Measurements from ENCODE around the gene SPATA6.
A peak's percentile ranks its signal among the peaks of the same experiment; 100 is the strongest.
"Not testable (repeated sequence)": the region's sequence is repeated elsewhere in the genome, so short reads cannot be mapped to it uniquely, and the experiment has no call there.

Gene SPATA6

DNA sequence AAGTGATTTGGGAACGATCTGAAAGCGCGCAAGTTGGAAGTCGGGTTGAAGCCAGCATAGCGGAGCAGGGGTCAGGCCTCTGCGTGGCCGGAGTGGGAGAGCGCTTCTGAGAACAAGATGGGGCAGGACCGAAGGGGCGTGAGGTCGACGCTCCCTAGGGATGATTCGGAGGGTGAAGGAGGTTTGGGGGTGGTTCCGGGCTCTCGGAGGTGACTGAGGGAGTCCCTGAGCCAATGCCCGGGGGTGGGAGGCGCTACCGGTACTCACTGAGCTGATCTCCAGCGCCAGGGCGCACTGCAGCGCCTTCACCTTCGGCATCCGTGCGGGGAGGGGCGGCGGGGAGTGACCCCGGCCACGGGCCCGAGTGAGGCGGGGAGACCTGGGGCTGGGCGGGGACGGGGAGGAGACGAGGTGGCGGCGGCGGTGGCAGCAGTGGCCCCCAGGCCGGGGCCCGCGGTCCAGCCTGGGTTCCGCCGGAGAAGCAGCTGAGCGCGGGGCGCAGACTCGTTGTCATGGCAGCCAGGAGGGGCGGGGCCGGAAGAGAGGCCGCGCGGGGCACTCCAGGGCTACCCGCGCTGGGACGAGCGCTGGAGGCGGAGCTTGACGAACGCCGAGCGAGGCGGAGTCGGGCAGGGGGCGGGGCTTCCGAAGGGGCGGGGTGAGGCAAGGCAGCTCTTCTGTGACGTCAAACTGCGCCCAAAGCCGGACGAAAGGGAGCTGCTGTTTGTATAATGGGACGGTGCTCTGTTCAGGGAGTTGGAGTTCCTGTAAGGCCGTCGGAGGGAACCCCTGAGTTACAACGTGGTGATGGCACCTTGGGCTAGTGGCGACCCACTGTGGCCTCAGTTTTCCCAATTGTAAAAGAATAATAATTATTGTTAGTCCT lies at the start of gene SPATA6:
TSS of gene SPATA6 (minus strand) at position 514 of the 886 bp plus-strand sequence. CDS start at position 318, 196 bp downstream.
- peaks cover 4% of the 10 kb centered on the region for H3K9me3 Mint-ChIP-seq
- H3K4me3 Mint-ChIP-seq, result peak within 1 kb of the TSS; percentile 88
- peak within 1 kb of the TSS; percentile 90 for H3K27ac Mint-ChIP-seq
- peak; percentile 95 for ATAC-seq
- peak; percentile 62 to 89 for DNase-seq (ENCODE audit: low spot score in 2 of 2)
- peaks cover 23% of the 10 kb centered on the region for H3K4me1 Mint-ChIP-seq
- no peaks in the 10 kb centered on the region for H3K36me3 Mint-ChIP-seq

DNA sequence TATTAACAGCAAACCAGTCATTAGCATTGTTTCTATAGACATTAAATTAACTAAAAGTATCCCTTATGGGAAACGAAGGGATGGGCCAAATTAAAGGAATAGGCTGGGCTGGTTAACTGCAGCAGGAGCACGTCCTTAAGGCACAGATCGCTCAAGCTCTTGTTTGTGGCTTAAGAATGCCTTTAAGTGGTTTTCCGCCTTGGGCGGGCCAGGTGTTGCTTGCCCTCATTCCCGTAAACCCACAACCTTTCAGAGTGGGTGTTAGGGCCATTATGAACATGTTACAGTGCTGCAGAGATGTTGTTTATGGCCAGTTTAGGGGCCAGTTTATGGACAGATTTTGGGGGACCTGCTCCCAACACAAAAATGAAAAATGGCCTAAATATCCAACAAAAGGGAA lies 47.9 kb upstream of the SPATA6 start:
- not testable (repeated sequence) for H3K27ac Mint-ChIP-seq; H3K4me3 Mint-ChIP-seq; DNase-seq (ENCODE audit: low spot score in 2 of 2); H3K36me3 Mint-ChIP-seq; H3K4me1 Mint-ChIP-seq; ATAC-seq; H3K9me3 Mint-ChIP-seq

DNA sequence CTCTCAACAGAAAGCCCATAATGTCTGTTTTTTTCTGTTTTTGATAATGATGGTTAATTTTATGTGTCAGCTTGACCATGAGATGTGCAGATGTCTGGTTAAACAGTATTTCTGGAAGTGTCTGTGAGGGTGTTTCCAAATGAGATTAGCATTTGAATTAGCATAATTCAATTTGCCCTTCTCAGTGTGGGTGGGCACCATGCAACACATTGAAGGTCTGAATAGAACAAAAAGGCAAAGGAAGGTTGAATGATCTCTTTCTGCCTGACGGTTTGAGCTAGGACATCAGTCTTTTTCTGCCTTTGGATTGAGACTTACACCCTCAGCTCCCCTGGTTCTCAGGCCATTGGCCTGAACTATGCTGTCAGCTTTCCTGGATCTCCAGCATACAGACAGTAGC lies 34.9 kb upstream of the SPATA6 start:
- H3K27ac Mint-ChIP-seq, result no peak overlapping the region
- H3K4me1 Mint-ChIP-seq, result no peaks in the 10 kb centered on the region
- DNase-seq (ENCODE audit: low spot score in 2 of 2) (no peak), ATAC-seq (no peak)
- H3K4me3 Mint-ChIP-seq, result no peak overlapping the region
- H3K9me3 Mint-ChIP-seq, result peaks cover 2% of the 10 kb centered on the region
- no peaks in the 10 kb centered on the region for H3K36me3 Mint-ChIP-seq

DNA sequence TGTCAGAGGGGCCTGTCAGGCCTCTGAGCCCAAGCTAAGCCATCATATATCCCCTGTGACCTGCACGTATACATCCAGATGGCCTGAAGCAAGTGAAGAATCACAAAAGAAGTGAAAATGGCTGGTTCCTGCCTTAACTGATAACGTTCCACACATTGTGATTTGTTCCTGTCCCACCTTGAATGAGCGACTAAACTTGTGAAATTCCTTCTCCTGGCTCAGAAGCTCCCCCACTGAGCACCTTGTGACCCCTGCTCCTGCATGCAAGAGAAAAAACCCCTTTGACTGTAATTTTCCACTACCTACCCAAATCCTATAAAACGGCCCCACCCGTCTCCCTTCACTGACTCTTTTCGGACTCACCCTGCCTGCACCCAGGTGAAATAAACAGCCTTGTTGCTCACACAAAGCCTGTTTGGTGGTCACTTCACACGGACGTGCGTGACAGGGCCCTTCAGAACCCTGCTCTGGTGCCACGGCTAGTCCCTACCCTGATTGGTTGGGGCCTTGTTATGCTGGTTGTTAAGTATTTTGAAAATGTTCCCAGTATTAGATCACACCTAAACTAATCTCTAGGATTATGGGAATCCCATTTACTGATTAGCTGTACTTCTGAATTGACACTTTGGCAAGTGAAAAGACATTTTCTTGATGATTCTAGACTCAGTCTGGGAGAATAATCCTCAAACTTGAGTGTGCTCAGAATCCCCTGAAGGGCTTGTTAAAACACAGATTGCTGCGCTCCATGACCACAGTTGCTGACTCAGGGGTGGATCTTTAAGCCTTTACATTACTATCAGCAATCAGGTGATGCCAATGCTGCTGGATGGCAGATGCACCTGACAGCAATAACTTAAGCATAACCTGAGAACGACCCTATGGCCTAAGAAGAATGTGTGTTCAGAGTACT lies 28.8 kb upstream of the SPATA6 start:
- ATAC-seq, result no peak

DNA sequence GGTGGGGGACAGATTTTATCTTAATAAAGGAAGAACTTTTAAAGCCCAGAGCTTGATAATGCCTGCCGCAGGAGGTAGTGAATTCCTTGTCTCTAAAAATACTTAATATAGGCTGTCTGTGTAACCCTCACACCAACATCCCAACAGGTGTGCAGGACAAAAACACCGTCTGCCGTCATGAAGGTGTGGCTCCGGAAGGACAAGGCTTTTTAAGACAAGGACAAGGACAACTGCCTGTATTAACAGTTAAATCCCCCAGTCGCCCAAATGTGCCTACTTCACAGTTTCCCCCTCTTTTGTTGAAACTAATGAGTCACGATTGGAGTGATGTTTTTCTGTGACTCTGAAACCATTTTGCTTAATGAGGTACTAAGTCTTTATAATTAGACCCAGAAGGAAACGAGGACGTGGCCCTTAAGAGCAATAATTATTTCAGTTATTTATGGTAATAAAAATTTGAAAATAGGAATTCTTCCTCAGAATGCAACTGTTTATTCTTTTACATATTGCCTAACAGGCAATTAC lies 27.3 kb upstream of the SPATA6 start:
- no peaks in the 10 kb centered on the region for H3K4me1 Mint-ChIP-seq
- H3K27ac Mint-ChIP-seq, result no peak overlapping the region
- no peak for ATAC-seq

More for the DNA sequence above, 28.8 kb upstream of the SPATA6 start:
- H3K4me3 Mint-ChIP-seq, result no peak overlapping the region
- no peak for DNase-seq (ENCODE audit: low spot score in 2 of 2)
- no peaks in the 10 kb centered on the region for H3K36me3 Mint-ChIP-seq
- no peaks in the 10 kb centered on the region for H3K9me3 Mint-ChIP-seq
- no peak overlapping the region for H3K27ac Mint-ChIP-seq
- H3K4me1 Mint-ChIP-seq, result no peaks in the 10 kb centered on the region

DNA sequence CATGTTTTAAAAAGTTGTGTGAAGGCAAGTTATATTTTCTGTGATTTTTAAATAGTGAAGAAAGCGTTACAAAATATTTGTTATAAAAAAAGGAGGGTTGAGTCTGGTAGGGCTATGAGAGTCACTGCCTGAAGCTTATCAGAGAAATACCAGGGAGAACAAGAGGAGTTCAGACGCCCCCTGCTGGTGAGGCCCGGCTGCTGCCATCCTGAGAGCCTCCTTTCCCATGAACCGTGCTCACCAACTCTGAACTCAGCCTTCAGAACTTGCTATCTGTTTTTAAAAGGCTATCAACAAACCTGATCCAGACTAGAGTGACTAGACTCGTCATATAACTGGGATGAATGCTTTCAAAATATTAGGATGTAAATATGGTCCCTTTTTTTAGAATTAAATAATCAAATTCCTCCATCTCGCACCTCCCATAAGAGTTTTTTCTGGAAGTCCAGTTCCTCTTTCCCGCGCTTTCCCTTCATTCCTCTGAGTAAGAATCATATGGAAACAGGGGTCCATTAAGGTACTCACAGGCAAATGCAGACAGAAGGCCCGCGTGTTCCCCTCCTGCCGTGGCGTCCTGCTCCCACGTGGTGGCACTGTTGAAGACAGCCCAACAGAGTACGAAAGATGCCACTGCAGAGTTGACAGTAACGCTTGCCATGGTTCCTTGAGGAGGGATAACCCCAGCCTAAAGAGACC lies 26.2 kb upstream of the SPATA6 start:
- DNase-seq (ENCODE audit: low spot score in 2 of 2), result peak; percentile 38 to 75
- no peaks in the 10 kb centered on the region for H3K9me3 Mint-ChIP-seq
- H3K27ac Mint-ChIP-seq, result no peak overlapping the region
- no peaks in the 10 kb centered on the region for H3K4me1 Mint-ChIP-seq
- peak; percentile 74 for ATAC-seq
- no peaks in the 10 kb centered on the region for H3K36me3 Mint-ChIP-seq
- no peak overlapping the region for H3K4me3 Mint-ChIP-seq

More for the DNA sequence above, 27.3 kb upstream of the SPATA6 start:
- Mint-ChIP-seq H3K36me3 (no peaks in the 10 kb centered on the region), H3K9me3 (no peaks in the 10 kb centered on the region), H3K4me3 (no peak overlapping the region)
- DNase-seq (ENCODE audit: low spot score in 2 of 2), result no peak

DNA sequence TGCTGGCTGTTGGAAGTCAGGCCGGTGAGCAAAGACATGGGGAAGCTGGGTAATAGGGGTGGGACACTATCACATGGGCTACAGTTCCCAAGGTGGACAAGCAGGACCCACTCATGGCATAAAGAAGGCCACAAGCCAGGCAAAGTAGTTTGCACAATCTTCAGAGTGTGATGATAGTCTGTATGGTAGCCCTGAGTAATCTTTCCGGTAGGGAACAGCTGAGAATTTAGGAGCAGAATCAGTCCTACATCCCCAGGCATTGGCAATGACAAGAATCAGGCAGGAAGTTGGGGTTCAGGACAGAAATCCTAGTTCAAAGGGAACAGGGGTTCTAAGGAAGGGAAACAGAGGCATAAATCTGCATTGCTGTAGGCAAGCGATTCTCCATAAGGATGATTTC lies 23.9 kb upstream of the SPATA6 start:
- no peak overlapping the region for H3K27ac Mint-ChIP-seq
- ATAC-seq, result no peak
- H3K36me3 Mint-ChIP-seq, result no peaks in the 10 kb centered on the region
- H3K4me1 Mint-ChIP-seq, result no peaks in the 10 kb centered on the region
- H3K4me3 Mint-ChIP-seq, result no peak overlapping the region
- DNase-seq (ENCODE audit: low spot score in 2 of 2), result no peak
- H3K9me3 Mint-ChIP-seq, result no peaks in the 10 kb centered on the region

DNA sequence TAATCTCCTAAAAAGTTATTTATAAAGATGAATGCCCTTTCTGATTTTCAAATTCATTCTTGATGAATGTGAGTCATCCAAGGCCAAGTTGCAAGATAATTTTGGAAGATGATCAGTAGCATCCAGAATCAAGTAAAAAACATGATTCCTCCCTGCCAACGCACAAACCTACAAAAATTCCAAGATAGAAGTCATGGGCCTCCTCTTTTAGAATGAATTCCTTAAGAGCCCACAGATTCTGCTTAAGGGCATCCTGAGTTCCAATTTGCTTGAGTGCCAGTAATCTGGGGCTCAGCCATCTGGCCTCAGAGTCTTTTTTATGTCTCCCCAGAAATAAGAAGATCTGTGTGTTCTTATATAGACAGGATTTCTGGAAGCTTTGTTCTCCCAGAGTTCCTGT lies 23.2 kb upstream of the SPATA6 start:
- Mint-ChIP-seq H3K27ac (no peak overlapping the region), H3K4me3 (no peak overlapping the region), H3K4me1 (no peaks in the 10 kb centered on the region), H3K36me3 (no peaks in the 10 kb centered on the region), H3K9me3 (no peaks in the 10 kb centered on the region)
- no peak for ATAC-seq
- no peak for DNase-seq (ENCODE audit: low spot score in 2 of 2)

DNA sequence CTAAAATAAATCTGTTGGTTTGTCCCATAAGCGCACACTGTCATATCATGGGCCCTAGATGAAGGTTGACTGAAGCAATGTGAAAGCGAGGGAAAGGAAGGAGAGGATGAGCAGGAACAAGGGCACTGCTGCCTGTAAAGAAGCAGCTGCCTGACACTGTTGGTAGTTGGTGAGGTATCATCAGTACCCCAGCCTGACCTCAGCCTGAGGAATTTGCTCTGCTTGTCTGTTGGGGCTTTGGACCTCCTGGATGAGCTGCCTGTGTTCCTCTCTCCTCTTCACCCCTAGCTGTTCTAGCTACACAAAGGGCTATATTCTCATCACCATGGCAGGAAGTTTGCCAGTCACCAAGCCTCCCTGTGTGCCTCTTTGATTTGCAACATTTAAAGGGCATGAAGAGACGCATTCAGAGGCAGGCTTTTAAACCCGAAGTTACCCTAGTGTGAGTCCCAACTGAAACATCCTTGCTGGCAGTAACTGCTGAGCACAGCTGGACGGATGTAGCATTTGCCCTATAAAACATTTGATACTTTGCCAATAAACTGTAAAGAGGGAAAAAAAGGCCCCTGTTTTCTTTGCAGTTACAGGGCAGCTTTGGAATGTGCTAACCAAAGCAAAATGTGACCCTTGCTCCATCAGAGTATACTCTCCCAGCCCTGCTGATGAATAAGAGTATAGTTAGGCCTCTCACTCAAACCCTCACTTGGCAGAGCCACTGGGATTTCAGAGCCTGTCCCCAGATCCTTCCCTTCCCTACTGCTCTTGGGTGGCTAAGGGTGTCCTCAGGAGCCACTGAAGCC lies 22.2 kb upstream of the SPATA6 start:
- Mint-ChIP-seq H3K4me1 (no peaks in the 10 kb centered on the region), H3K4me3 (no peak overlapping the region), H3K36me3 (no peaks in the 10 kb centered on the region), H3K27ac (no peak overlapping the region), H3K9me3 (no peaks in the 10 kb centered on the region)
- DNase-seq (ENCODE audit: low spot score in 2 of 2) (no peak), ATAC-seq (no peak)

DNA sequence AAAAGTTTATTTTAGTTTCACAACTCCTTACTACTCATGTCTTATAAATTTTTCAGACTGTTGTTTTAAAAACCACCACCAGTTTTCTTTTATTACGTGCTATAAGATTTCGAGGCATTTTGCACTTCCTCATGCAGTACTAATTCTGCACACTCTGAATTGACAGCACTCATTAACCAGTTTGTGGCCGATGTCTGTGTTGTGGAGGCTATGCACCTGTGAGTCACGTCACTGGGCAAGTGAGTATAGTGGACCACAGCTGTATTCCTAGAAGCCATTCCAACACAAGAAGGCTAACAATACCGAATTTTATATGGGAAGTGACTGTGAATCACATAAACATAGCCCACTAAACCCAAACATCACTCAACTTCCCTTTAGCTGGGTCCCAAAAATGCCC lies 21.0 kb upstream of the SPATA6 start:
- Mint-ChIP-seq H3K27ac (no peak overlapping the region), H3K36me3 (no peaks in the 10 kb centered on the region), H3K4me3 (no peak overlapping the region), H3K4me1 (no peaks in the 10 kb centered on the region), H3K9me3 (no peaks in the 10 kb centered on the region)
- DNase-seq (ENCODE audit: low spot score in 2 of 2) (no peak), ATAC-seq (no peak)

DNA sequence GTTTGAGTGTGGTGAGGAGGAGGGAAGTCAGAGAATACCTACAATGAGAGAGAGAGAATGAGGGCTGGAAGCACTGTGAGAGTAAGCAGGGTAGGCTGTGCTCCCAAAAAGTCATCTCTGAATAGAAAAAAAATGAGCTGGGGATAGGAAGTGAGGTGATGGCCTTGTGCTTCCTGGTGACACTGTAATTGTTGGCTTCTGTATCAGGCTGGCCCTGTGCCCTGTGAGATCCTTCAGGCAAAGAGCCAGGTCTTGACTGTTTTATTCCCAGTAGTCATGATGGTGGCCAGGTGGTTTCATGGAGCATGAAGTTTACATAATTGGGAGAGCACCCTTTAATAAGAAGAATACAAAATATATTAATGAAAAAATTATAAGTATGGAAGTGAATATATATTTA lies 20.4 kb upstream of the SPATA6 start:
- H3K4me1 Mint-ChIP-seq, result no peaks in the 10 kb centered on the region
- no peaks in the 10 kb centered on the region for H3K36me3 Mint-ChIP-seq
- ATAC-seq (no peak), DNase-seq (ENCODE audit: low spot score in 2 of 2) (no peak)
- no peaks in the 10 kb centered on the region for H3K9me3 Mint-ChIP-seq
- no peak overlapping the region for H3K27ac Mint-ChIP-seq
- no peak overlapping the region for H3K4me3 Mint-ChIP-seq

DNA sequence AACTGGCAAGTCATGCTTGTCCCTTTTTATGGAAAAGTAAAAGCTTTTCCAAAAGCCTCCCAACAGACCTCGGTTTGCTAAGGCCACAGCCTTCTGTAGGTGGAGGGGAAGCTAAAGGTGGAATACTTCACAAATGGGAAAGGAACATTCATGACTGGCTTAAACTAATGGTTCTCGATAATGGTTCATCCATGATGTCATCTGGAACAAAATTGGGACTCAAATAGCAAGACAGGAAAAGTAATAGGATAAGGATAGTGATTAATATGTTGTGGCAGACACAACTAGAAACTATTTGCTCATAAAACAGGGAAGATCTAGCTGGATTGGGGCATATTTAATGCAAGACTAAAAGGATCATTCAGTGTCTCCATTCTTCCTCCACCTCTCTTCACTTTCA lies 16.7 kb upstream of the SPATA6 start:
- DNase-seq (ENCODE audit: low spot score in 2 of 2), result no peak
- H3K27ac Mint-ChIP-seq, result no peak overlapping the region
- no peaks in the 10 kb centered on the region for H3K36me3 Mint-ChIP-seq
- H3K9me3 Mint-ChIP-seq, result no peaks in the 10 kb centered on the region
- H3K4me1 Mint-ChIP-seq, result no peaks in the 10 kb centered on the region
- no peak overlapping the region for H3K4me3 Mint-ChIP-seq
- no peak for ATAC-seq

DNA sequence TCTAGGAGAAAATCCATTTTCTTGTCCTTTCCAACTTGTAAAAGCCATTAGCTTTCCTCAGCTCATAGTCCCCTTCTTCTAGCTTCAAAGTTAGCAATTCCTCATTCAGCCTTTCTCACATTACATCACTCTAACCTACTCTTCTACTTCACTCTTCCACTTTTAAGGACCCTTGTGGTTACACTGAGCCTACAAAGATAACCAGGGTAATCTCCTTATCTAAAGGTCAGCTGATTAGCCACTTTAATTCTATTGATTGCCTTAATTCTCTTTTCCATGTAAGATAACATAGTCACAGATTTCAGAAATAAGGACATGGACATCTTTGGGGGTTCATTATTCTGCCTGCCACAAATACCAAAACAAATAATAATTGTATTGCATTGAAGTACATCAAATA lies 8.5 kb upstream of the SPATA6 start:
- Mint-ChIP-seq H3K4me1 (no peaks in the 10 kb centered on the region), H3K36me3 (no peaks in the 10 kb centered on the region), H3K9me3 (peaks cover 3% of the 10 kb centered on the region), H3K27ac (no peak overlapping the region), H3K4me3 (no peak overlapping the region)
- ATAC-seq (no peak), DNase-seq (ENCODE audit: low spot score in 2 of 2) (no peak)

DNA sequence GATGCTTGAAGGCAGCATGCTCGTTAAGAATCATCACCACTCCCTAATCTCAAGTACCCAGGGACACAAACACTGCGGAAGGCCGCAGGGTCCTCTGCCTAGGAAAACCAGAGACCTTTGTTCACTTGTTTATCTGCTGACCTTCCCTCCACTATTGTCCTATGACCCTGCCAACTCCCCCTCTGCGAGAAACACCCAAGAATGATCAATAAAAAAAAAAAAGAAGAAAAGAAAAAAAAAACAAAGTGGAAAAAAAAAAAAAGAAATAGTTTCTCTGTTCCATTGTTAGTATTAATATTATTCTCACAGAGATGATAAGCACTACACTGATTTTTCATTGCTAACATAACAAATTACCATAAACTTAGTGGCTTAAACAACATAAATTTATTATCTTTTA lies 8.0 kb upstream of the SPATA6 start:
- not testable (repeated sequence) for ATAC-seq; H3K4me1 Mint-ChIP-seq; H3K36me3 Mint-ChIP-seq; H3K27ac Mint-ChIP-seq; H3K9me3 Mint-ChIP-seq; DNase-seq (ENCODE audit: low spot score in 2 of 2); H3K4me3 Mint-ChIP-seq
